Activated CD4-positive, alpha-beta T cell treated with anti-CD3 and anti-CD28 coated beads for 24 hours (primary cell): ENCODE data around the gene PTER.

ENCODE experiments used
- DNase-seq, 2 donors: peaks; one replicate each; pipeline ENCODE4 v3.0.0-alpha.2; 2020; ENCODE audit warnings: low read depth in 2 of 2

The PTER gene

DNA sequence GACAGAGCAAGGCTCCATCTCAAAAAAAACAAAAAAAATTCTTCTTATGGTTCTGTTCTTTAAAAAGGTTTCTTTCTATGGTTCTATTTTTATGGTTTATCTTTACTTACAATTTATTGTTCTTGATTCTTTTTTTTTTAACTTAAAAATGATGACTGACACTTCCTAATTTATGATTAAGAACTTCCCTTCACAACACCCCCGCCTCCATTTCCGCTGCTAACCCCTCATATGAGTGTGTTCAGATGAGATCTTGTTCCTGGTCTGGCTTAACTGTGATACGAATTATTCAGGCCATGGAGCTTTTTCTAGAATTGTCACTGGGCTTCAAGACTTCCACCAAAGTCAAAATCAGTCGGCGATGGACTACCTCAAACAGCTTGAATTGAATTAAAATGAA, 33.9 kb downstream of the PTER start:
- peak; percentile 12 to 18 for DNase-seq

DNA sequence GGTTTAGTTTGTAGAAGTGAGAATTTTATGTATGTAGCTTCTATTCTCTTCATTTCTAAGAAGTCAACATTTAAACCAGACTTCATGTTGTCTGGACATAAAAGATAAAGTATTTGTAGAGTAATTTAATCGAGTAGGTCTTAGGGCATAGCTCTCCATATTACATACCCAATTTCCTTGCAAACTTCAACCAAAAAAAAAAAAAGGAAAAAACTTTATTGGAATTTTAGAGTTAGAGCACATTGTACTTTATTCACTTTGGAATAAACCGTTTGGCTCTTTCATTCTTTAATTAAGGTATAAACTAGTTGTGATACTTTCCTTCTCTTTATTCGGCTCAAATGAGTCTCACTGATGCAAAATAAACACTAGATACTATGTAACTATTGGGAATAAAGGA, 36.0 kb downstream of the PTER start:
- DNase-seq = no peak

DNA sequence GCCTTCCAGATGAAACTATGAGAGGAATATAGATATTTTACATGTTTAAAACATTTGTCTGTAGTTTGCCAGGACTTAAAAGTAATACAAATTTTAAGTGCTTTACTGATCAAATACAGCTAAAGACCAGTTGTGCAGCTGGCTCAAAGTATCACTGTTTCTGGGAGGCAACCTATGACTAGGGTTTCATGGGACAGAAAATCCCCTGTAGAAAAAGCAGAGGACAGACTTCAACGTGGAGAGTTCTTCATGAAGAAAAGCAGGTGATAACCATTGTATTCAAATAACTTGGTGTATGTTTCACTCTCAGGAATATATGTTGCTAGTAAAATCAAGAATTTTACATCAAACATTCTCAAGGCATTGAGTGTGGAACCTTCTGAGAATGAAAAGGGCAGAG, 40.9 kb downstream of the PTER start:
- no peak for DNase-seq

DNA sequence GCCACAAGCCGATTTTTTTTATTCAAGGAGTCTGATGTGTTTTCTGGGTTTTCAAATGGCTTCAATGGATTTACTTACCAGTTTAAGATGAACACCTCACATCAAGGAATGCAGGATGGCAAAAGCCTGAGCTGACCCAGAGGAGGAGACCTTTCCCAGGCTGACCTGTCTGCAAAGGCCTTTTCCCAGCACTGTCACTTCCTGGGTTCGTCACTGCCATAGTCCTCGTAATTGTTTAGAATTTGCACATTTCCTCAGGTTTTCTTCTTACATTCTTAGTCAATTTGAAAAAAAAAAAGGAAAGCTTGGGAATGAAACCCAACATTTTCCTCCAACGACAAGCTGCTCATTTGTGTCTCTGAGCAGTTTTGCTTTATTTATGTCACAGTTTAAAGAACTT, 42.0 kb downstream of the PTER start:
- DNase-seq = no peak

DNA sequence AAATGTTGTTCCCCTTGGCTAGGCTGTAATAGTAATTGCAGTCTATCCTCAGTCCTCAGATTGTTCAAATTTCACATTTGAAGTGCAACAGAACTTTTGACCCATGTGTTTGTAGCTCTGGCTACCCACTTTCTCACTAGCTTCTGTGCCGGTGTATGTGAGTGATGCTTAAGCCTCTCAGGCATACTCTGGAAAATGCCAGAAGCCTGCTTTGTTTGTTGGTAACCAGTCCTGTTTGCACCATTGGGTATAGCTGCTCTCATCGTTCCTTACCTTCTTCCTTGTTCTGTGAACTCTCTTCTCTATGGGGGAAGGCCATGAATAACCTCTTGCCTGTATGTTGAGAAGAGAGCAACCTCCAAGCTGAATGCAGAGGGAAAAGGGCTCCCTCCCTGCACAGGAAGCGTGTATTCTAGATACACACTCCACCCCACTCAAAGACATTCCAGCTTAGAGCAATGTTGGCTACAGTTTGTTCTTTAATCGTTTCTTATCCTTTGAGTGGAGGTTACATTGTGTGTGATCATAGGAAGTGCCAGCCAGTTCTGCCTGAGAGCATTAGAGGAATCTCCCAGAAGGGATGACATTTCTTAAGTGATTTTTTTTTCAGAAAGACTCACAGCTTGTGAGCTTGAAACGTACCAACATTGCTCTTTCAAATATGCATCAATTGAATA, 44.4 kb downstream of the PTER start:
- DNase-seq = no peak

DNA sequence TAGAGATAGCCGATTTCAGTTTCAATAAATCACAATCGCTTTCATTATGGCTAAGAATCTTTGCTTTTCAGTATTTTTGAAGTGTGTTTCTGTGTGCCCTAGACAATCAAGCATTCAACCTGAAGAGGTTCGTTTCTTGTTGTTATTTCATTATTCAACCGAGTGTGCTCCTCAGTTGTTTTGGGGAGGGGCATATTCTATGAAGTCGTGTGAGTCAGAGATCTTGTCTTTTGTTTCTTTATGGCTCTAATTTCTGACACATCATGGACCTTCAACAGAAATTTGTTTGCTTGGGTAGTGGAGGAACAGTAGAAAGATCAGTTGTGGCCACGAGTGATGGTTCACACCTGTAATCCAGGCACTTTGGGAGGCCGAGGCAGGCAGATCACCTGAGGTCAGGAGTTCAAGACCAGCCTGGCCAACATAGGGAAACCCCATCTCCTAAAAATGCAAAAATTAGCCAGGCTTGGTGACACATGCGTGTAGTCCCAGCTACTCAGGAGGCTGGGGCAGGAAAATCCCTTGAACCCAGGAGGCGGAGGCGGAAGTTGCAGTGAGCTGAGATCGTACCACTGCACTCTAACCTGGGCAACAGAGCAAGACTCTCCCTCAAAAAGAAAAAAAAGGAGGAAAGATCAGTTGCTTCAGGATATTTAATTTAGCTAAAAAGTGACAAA, 46.6 kb downstream of the PTER start:
- DNase-seq = no peak

DNA sequence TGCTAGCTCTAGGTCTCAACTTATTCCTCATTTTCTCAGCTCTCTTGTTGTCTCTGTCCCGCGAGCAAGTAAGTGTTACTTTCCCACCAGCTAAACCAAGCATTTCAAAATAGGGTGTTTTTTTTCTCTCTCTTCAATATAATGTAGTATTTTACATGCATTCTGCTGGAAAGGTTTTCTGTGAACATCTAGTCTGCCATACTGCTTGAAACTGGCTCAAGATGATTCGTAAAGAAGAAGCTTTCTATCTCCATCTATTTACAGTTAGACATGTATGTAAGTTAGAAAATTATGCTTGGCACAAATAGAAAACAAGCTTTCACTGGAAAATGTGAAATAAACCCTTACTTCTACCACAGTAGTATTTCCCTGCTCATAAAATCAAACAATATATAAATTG, 53.7 kb downstream of the PTER start:
- no peak for DNase-seq

DNA sequence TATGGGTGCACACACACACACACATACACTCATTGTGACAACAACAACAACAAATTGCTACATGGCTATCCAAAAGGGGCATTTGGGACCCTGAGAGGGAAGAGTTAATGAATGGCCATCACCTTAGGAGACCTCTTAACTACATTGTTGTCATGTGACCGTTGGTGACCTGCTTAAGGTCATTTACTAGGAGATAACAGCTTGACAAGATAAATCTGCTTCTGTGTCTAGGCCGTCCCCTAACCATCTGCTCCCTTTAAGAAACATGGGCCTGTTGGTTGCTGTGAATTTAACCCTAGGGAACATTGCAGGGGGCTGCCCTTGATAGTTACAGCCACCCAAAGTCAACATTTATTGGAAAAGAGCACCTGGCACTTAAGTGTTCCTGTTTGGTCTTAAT, 55.1 kb downstream of the PTER start:
- no peak for DNase-seq

DNA sequence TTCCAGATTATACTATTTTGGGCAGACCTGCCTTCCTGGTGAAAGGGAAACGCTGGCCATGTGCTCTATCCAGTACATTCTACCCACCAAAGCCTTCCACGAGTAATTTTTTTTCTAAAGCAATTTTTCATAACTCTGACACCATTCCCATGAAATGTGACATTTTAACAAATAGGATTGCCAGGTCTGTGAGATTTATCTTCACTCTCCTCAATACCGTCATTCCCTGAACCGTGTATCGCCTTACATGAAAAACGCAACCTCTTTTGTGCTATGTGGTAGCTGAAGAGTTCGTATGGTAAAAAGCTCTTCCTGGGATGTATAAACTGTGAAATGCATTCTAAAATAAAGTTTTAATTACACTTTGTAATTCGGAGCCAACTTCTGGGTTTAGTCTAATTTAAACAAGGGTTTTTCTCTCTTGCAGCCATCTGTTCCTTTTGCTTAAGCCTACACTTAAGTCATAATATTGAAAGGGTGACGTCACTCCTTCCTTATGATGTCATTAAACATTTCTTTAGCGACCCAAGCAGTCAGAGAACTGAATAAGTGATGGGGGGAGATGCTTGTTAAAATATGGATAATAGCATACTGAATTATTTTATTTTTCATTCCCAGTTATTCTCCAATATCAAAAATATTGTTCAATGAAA, 57.2 kb downstream of the PTER start:
- DNase-seq = no peak

DNA sequence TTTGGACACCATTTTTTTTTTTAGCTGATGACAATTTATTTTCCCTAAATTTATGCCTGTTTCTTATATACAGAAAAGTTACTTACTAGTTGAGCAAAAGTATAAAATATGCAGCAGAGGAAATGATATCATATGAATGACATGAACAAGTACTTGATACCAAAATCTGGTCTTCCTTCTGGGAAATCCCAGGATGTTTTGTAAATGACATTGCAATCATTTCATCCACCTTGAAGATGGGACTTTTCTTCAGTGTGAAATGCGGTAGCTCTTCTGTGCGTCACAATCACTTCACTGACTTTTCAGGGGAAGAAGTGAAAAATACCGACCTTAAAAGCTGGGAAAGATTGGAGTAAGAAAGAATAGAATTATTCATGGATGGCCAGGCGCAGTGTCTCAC, 61.1 kb downstream of the PTER start:
- DNase-seq = no peak

DNA sequence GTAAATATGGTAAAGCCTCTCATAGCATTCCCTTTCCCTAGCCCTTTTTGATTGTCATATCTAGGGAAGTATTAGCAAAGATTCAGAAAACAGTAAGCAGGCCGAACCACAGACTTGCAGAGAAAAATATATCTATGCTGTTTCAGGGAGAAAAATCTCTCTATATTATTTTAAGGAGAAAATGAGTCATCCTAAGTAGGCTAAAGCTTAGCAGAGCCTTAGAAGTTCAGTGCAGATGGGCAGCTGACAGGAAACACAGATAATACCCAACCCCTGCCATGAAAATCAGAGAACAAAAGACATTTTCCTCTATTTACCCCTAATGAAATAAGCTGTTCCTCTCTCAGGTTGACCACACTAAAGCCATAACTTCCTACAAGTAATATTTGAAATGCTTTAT, 68.4 kb downstream of the PTER start:
- no peak for DNase-seq

DNA sequence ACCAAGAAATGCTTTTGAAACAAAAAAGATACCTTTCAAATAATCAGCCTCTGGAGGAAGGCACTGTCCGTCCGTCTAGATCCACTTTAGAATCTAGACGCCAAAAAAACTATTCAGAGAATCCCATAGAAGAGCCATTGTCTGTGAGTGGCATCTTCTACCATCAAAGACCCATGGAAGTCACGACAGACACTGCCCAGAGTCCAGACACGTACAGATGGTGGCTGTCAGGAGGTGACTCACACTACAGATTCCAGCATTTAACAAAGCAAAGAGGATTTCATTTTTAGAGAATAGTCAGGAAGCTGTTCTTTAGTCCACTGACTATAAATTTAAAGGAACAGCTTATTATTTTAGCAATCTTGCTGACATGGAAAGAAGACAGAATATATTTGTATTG, 73.2 kb downstream of the PTER start:
- DNase-seq = no peak

DNA sequence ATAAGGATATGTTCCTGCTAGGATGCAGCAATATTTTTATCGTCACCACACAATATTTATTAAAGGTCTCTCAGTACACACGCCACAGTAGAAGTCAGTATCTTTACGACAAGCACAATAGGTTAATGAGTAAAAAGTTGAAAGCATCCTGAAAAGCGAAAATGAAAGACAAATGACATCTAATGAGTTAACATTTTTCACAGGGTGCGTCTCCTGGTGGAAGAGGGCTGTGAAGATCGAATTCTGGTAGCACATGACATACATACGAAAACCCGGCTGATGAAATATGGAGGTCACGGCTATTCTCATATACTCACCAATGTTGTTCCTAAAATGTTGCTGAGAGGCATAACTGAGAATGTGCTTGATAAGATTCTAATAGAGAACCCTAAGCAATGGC, 74.0 kb downstream of the PTER start:
- no peak for DNase-seq

DNA sequence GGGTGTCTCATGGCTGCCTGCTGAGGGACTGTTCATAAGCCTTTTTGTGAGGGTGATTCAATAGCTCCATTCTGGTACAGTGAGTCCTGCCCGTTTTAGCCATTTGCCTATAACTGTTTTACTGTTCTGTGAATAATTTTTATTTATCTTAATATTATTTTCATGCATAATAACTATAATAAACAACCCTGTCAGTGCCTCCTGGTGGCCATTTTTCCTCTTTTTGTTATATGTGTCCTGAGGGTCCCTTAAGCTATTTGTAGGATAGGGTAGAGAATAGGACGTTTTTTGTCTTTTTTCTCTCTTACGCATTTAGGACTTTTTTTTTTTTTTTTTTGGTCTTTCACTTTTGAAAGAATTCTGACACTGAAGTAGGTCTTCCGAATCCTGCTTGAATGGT, 82.0 kb downstream of the PTER start:
- DNase-seq = no peak

DNA sequence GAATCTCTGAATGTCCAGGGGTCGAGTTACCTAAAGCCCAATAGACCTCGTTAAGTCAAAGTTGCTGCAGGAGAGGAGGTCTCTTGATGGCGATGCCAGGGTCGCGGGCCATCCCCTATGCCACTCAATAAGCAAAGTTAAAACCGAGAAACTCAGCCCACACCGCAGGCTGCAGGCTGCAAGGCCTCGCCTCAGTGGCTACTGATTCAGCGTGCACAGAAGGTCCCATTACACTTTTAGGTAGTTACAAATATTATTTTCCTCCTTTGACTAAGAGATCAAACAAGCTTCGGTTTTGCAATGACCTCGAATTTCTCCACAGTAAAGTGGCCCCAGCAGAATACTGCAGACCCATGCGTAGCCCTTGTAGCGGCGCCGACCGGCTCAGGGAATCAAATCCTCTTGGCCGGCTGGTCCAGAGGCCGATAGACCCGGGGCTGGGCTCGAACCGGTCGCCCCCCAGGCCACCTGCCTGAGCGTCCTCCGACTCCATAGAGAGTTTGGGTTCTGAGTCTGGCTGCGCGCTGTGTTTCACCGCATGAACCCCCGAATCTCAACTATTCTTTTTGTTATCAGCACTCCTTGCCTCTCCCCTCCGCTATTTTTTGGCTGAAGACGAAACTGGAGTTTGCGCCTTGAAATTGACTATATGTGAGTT, 82.6 kb downstream of the PTER start:
- DNase-seq = no peak

DNA sequence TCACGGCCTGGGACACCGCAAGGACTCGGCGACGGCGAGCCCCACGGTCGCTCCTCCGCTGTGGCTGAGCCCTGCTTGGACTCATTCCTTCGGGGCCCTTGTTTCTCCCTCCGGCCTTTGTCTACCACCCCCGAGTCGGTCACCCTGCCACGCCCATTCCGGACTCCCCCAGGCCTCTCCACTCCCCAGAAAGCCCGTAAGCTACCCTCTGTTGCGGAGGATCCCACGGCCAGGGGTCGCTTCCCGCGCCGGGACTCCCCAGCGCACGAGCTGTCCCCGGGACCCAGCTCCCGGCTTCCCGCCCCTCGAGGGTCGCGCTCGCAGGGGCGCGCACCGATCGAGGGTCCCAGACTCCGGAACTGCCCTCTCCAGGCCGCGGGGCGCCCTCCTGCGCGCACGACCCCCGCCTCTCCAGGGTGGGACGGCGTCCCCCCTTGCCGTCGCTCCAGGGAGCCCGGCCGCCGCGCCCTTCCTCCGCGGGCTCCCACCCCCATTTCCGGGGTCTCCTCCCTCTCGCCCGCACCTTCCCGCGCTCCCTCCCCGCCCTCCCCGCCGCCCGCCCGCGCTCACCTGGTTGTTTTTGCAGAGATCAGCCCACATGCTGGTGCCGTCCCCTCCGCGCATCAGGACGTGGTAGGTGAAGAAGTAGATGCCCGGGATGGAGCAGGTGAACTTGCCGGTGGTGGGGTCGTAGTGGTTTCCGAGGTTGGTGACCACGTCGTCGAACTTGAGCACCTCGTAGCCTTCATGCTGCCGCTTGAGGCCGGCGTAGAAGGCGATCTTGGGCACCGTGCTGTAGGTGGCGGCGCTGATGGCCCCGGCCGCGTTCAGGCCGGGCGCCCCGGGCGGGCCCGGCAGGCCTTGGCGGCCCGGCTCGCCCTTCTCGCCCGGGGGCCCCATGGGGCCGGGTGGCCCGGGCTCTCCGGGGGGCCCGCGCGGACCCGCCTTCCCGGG, 83.4 kb downstream of the PTER start:
- no peak for DNase-seq

DNA sequence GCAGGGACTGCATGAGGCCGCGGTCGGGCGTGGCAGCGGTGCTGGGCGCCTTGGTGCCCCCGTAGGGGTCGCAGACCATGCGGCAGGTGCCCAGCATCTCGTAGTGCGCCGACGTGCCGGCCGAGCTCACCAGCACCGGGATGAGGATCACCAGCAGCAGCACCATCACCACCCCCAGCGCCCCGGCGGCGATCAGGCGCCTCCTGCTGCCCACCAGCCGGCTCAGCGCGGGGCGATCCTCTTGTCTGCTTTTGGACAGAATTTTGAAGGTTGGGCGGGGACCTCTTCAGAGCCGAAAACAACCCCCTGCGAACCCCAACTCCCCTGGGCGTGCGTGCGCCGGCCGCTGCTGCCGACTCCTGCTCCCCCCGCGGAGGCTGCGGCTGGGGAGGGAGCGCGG, 84.1 kb downstream of the PTER start:
- DNase-seq = no peak

DNA sequence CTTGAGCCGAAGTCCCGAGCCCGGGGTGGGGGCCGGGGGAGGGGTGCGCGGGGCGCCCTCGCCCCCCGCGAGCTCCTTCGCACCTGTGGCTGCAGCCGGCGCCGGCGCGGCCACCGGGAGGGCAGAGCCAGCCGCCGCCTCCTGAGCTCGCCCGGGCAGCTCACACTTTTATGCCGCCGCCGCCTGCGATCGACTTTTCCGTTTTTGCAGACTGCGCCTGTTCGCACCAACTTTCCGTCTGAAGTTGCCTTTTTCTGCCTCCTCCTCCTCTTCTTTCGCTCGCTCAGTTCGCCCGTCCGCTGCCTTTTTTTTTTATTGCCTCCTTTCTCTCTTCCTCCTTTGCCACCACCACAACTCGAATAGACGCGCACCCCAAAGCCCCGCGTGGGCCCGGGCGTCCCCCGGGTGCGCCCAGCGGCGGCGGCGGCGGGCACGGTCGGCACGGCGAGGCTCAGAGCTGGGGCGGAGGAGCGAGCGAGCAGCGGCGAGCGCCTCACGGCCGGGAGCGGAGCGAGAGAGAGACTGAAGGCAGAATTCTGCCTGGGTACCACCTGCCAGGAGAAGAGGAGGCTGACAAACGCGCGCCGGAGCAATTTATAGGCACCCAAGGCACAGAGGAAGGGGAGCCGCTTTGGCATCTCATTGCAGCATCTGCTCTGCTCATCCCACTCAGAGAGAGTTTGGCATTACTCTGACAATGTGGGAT, 84.7 kb downstream of the PTER start, which contains the start of gene C1QL3:
C1QL3 (minus strand) TSS at position 569 of the 706 bp plus-strand sequence. CDS start 814 bp downstream, outside the sequence.
- no peak for DNase-seq

DNA sequence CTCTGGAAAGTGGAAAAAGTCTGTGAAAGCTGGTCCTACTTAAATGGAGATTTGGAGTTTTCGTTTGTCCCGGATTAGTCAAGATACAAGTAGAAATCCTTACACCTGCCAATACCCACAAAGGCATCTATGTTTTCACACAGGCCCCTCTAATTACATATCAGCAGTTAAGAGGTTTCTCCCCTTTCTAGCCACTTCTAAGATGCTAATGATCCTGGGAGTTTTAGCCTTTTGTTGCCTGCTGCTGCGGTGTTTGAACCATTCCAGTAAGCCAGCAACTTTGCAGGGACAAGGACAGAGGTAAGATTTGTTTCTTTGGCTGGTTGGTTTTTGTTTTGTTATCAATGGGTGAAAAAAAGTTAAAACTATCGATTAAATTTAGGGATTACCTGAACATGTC, 90.6 kb downstream of the PTER start:
- no peak for DNase-seq

DNA sequence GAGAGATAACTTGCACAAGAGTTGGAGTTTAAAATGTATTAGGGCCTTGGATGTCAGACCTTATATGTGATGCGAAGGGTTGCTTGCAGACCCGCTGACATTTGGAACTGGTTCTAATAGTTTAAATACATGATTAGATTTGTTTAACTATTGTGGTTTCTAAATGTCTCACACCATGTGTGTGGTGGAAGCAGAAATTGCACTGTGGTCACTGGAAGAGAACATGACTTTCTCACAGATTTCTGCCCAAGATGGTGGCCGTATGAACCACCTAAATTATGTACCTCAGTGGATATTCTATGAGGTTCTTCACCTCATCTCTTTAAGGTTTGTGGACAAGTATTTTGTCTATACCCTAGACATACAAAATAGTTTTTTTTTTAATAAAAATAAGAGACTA, 93.0 kb downstream of the PTER start:
- no peak for DNase-seq

DNA sequence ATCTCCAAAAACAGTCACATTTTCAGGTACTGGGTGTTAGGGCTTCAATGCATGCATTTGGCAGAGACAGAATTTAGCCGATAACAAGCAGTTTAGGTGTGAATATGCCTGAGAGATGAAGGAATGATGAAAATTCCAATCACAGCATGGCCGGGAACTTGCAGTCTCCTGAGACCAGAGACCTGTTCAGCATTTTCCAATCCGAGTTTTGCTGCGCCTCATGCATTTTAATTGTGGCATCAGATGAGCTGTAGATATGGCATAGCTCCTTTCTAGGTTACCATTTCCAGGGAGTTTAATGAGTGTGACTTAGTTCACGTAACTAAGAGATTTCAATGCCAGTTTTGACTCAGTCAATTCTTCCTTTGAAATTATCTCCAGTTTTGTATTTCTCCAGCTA, 99.3 kb downstream of the PTER start:
- DNase-seq = no peak
